Measurements from ENCODE around the gene SCML1.

Gene SCML1

GRCh38 chrX:17788956-17789562 lies 51.8 kb downstream of the SCML1 start:
- no peak for DNase-seq (ENCODE audit: low read depth)

DNA sequence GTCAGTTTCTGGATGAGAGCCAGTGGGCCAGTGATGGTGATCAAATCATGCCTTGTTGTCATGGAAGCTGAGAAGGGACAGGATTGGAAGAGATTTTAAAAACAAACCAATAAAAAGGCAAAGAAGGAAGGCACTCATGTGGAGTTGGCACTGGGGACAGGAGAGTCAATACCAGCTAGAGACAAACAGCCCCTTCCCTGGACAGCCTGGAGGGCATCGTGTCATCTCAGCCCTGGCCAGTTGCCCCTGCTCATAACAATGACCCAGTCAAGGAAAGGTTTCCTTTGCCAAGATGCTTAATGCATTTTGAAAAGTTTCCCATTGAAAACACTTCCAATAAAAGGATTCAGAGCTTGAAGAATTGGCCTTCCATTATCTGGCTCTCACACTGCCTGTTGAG lies 55.5 kb downstream of the SCML1 start:
- no peak for DNase-seq (ENCODE audit: low read depth)

DNA sequence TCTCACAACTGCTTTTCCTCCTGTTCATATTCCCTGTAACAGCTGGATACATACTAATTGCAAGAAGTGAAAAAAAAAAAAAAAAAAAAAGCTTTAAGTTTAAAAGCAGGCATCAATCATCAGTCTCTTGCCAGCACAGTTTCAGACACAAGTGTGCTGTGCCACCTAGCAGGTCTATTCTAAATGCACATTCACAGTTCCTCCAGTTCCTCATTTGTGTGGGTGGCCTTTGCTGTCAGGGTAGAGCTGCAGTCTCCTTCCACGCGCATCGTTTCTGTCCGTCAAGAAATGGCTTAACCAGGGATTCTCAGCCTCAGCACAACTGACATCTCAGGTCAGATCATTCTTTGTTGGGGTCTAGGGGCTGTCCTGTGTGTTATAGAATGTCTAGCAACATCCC lies 61.6 kb downstream of the SCML1 start:
- DNase-seq (ENCODE audit: low read depth), result no peak

DNA sequence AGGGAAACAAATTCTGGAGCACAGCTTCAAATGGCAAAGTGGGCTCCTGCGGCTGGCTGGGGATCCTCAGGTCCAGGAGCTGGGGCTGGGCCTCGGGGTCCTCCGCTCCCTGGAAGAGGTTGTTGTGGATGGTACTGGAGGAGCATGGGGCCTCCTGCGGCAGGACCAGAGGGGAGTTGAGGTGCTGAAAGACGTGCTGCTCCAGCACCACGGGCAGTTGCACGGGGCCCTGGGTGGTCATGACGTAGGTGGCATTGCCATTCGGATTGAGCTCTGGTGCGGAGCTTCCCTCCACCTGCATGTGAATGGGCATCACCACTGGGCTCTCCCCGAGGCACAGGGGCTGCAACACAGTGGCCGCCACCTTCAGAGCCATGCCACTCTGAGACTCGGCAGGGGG lies 64.1 kb downstream of the SCML1 start:
- no peak for DNase-seq (ENCODE audit: low read depth)

DNA sequence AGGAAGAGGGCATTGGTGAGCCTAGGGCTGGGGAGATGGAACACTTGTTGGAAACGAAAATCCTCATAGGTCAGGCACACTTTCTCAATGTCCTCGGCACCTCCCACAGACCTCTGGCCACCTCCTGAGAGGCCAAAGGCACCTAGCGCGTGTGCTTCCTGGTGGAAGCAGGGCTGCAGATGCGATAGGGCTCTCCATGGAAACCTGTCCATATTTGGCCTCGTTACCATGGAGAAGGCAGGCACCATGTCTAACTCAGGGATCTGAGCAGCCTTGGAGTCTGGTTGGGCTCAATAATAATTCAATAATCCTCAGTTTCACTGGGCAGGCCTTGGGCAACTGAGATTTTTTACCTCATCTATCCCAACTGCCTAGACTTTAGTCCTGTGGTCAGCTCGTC lies 65.5 kb downstream of the SCML1 start:
- no peak for DNase-seq (ENCODE audit: low read depth)

GRCh38 chrX:17803449-17803848 lies 66.2 kb downstream of the SCML1 start:
- DNase-seq (ENCODE audit: low read depth), result no peak
